GM19099 (cell line): ENCODE measurements around the gene RARS2.

ENCODE experiments used
- POLR2A ChIP-seq: IDR thresholded peaks from 3 replicates; pipeline ENCODE4 v1.6.1; 2011; ENCODE audit warnings: low read depth; ENCODE audit not compliant: insufficient read length; ENCODE audit errors: extremely low read depth

The RARS2 gene

DNA sequence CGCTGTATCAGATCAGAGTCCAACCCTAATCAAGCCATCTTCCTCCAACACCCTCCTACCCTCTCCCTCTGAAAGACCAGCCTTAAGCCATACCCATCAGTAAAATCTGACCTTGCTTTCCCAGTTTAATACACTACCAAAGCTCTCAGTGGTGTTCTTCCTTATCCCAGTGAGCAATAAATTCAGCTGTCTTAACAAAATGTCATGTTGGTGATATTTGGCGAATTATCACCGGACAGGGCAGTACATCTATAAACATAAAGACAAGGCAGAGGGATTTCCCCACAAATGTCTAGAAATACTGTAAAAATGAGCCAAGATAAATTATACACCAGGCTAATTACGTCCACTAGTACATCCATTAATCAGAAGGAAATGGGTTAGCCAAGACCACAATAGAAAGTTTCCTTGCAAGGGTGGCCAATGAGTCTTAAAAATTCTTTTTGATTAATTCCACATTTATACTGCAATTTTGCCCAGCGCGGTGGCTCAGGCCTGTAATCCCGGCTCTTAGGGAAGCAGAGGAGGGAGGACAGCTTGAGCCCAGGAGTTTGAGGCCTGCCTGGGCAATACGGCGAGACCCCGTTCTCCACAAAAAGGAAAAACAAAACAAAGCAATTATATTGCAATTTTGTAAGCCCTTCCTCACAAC lies 905 bp downstream of the RARS2 start:
- TF ChIP-seq POLR2A: no peak

DNA sequence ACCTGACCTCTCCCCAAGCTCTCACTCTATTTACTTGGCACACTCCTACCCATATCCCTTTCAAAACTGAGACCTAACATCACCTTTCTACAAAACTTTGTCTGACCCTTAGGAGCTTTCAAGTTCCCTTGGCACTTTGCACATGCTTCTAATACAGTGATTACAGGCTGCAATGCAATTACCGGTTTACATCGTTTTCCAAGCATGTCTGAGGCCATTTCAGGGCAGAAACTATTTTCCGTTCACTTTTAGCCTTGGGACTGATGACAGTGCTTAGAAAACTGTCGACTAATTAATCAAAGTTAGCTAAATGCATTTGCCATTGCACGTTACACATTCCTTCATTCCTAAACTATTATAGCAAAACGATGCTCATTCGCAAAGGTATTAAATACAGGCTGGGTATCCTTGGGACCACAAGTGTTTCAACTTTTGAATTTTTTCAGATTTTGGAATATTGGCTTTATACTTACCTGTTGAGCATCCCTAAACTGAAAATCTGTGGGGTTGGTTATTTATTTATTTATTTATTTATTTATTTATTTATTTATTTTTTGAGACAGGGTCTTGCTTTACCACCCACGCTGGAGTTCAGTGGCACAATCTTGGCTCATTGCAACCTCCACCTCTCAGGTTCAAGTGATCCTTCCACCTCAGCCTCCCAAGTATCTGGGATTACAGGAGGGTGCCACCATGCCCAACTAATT lies 3.3 kb downstream of the RARS2 start:
- no peak for TF ChIP-seq POLR2A

- TF ChIP-seq POLR2A: no peak
Observed at GRCh38 chr6:87583822-87584221, 6.0 kb downstream of the RARS2 start.

- no peak for TF ChIP-seq POLR2A
Observed at GRCh38 chr6:87575423-87575822, 14.4 kb downstream of the RARS2 start.

GRCh38 chr6:87574237-87574804 lies 15.5 kb downstream of the RARS2 start:
- TF ChIP-seq POLR2A: no peak

- TF ChIP-seq POLR2A: no peak
Observed at GRCh38 chr6:87573307-87574024, 16.3 kb downstream of the RARS2 start.

- TF ChIP-seq POLR2A: no peak
Observed at GRCh38 chr6:87572883-87573282, 16.9 kb downstream of the RARS2 start.

GRCh38 chr6:87572021-87572420 lies 17.8 kb downstream of the RARS2 start:
- no peak for TF ChIP-seq POLR2A

DNA sequence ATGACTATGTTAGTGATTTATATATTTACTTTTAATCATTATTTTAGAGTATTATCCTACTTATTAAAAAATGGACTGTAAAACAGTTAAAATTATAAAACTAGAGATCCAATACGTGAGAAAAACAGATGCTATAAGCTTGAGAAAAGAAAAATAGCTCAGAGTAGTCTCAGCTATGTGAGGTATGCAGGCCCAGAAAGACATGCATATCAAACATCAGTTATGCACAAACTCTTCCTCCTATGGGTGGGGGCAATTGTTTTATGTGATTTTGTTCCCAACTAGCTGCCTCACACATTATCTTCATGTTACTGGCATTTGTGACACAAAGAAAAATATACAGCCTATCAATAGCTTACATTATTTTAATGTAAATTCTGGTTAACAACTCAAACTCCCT lies 28.8 kb downstream of the RARS2 start:
- no peak for TF ChIP-seq POLR2A

DNA sequence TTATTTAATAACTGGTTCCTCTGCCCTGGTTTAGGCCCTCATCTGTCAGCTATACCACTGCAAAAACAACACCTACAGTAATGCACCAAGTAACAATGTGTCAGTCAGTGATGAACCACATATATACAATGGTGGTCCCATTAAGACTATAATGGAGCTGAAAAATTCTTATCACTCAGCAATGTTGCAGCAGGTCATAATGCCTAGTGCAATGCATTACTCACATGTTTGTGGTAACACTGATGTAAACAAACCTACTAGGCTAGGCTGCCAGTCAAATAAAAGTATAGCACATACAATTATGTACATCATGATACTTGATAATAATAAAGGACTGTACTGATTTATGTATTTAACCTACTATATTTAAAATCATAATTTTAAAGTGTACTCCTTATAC lies 31.3 kb downstream of the RARS2 start:
- TF ChIP-seq POLR2A: no peak

DNA sequence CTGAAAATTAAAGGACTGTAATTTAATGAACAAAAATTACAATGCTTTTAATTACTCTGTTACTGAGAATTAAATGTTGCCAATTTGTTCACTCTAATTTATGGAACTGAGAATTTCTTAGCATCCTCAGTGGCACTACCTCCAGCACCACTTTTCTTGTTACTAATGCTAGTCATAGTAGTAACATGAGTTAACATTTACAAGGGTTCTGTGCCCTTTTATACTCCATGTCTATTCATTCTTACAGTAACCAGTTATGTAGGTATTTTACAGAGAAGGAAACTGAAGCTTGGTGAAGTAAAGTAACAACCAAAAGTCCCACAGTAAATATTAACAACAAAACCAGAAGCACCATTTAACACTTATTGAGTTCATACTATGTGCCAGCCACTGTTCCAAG lies 34.3 kb downstream of the RARS2 start:
- no peak for TF ChIP-seq POLR2A

GRCh38 chr6:87553159-87553765 lies 36.5 kb downstream of the RARS2 start:
- TF ChIP-seq POLR2A: no peak

DNA sequence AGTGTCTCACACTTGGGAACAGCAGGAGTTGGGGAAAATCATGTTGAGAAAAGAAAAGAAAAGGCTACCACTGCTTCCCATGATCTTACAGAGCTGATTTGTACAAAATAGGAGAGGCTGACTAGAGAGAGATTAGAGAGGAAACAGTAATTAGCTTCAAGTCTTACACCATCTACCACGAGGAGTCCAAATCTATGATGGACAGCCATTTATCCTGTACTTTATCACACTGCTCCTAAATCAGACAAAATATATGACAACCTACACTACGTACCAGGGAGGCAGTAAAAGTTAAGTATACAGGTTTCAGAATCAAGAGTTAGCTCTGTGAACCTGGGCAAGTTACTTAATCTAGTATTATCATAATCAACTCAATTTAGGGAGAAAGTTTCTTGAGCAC lies 38.0 kb downstream of the RARS2 start:
- no peak for TF ChIP-seq POLR2A

- TF ChIP-seq POLR2A: no peak
Observed at GRCh38 chr6:87544474-87544735, 45.4 kb downstream of the RARS2 start.

GRCh38 chr6:87543696-87544473 lies 45.9 kb downstream of the RARS2 start:
- no peak for TF ChIP-seq POLR2A

GRCh38 chr6:87541744-87542143 lies 48.0 kb downstream of the RARS2 start:
- no peak for TF ChIP-seq POLR2A

GRCh38 chr6:87541041-87541440 lies 48.7 kb downstream of the RARS2 start:
- no peak for TF ChIP-seq POLR2A
